G401 (cell line): ENCODE results near the gene MICB. TPM values are rescaled to one million over a fixed set of nuclear protein-coding genes. Genes with fewer than 3 reads are reported as not detected.
A peak's percentile ranks its signal among the peaks of the same experiment; 100 is the strongest.
"Not testable (repeated sequence)": the region's sequence is repeated elsewhere in the genome, so short reads cannot be mapped to it uniquely, and the experiment has no call there.

Experiments
- DNase-seq: peaks from one replicate; pipeline ENCODE4 v3.0.0-alpha.2; 2015; ENCODE audit warnings: low spot score
- in situ Hi-C: cut with HindIII; loops from 2 replicates; pipeline ENCODE4 v1.10.0; 2016; ENCODE audit warnings: low sequenced_read_pairs, mixed read lengths
- total RNA-seq: library from RNA; depleted of rRNA; stranded (reverse); fragments of >200 nt; shearing (Covaris generic); gene quantifications from 2 replicates; pipeline ENCODE4 v1.2.3, GENCODE V29; 2014; rRNA removed

Gene MICB
- total RNA-seq, 1 experiment from 2014 or later = 18.3 TPM

DNA sequence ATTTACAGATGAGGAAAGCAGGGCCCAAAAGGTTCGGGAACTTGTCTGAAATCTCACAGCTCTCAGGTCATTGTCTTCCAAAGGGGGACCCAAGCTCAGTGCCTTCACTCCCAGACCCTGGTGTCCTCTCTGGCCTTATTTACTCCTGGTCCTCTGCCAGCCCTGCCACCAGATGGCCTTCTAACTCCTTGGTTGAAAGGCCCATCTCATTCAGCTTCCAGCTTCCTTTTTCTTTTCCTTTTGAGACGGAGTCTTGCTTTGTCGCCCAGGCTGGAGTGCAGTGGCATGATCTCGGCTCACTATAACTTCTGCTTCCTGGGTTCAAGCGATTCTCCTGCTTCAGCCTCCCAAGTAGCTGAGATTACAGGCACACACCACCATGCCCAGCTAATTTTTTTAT, 53.4 kb downstream of the MICB start:
- in situ Hi-C loops = not testable (repeated sequence)

GRCh38 chr6:31556307-31556706, 58.4 kb downstream of the MICB start:
- DNase-seq = no peak
- in situ Hi-C loops = no loop called here

More for the DNA sequence above, 53.4 kb downstream of the MICB start:
- DNase-seq = peak; percentile 65

DNA sequence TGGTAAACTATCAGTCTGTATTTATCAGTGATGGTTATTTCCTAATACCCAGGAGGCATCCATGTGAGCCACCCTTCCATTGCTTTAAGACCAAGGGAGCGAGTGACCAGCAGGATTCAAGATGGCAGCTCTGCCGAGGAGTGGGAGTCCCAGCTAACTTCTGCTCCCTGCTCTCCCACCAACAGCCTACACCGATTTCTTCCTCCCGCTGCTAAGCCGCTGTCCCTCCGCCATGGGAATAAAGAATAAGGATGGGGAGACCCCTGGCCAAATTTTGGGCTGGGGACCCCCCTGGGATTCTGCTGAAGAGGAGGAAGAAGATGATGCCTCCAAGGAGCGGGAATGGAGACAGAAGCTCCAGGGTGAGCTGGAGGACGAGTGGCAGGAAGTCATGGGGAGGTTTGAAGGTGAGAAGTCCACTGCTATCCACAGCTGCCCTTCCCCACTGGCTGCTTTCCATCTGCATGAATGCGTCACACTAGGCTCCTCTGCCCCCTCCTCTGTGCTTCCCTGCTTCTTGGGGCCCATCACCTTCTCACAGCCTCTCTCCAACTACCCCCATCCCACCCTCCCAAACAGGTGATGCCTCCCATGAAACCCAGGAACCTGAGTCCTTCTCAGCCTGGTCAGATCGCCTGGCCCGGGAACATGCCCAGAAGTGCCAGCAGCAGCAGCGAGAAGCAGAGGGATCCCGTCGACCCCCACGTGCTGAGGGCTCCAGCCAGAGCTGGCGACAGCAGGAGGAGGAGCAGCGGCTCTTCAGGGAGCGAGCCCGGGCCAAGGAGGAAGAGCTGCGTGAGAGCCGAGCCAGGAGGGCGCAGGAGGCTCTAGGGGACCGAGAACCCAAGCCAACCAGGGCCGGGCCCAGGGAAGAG, 59.7 kb downstream of the MICB start:
- in situ Hi-C loops = no loop called here
- DNase-seq = no peak

GRCh38 chr6:31558318-31558625, 60.3 kb downstream of the MICB start:
- DNase-seq = no peak
- in situ Hi-C loops = no loop called here

DNA sequence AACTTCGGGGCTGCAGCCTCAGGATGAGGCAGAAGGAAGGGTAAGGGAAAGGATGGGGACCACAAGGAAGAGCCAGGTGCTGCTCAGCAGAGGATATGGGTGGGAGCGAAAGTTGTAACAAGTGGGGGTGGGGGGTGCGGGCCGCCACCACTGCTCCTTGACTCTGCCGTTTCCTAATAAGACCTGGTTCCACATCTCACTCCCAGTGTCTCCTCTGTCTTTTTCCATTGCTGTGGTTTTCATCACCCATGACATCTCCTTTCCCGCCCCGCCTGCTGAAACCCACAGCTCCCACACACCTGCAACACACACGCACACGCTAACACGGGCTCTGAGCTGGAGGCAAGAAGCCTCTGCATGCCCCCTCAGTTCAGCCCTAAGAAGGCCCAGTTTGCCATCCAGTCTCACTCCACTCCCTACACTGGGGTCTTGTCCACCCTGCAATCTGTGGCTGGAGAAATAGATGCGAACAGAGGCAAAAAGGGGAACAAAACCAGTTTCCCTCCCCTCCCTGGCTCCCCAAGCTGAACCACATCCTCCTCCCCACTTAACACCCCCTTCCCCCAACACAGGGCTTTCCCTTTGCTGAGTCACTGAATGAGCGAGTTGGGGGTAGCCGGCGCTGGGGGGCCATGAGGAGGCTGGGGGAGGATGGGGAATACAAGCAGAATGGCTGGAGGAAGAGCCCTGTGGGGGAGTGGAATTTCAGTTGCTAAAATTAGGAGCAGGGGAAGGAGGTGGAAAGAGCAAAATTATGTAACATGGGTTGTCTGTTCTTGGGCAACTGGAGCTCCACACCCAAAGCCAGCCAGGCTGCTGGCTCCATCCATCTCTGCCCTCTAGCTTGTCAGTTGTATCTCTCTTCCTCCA, 60.9 kb downstream of the MICB start:
- DNase-seq = no peak

GRCh38 chr6:31559606-31559957, 61.6 kb downstream of the MICB start:
- in situ Hi-C loops = no loop called here
- DNase-seq = no peak

More for the DNA sequence above, 60.9 kb downstream of the MICB start:
- in situ Hi-C loops = no loop called here

- DNase-seq = no peak
- in situ Hi-C loops = no loop called here
Observed at GRCh38 chr6:31559958-31560696, 62.2 kb downstream of the MICB start.

DNA sequence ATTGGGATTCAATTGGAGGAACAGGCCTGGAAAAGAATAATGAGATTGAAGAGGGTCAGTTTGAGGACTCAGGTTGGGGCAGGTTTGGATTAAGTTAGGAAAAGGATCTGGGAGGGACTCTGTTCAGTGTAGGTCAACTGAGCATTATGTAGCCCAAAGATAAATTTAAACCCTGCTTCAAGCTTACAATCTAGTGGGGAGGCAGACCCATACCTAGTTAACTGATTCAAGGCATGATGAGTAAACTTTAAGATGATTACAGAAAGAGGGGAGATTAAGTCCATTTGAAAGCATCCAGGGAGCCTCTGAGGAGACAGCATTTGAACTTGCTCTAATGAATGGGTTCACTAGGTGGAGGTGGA, 62.7 kb downstream of the MICB start:
- in situ Hi-C loops = no loop called here
- DNase-seq = no peak

Other genes starting within 250 kb of the MICB start
- gene HLA-C, start 226.1 kb upstream of the MICB start, total RNA-seq = 45.5 and 52.0 TPM in 2 replicates
- gene HLA-B, start 141.0 kb upstream of the MICB start, total RNA-seq = 9.0 and 25.4 TPM in 2 replicates
- gene MICA, start 94.5 kb upstream of the MICB start, total RNA-seq = 40.3 and 44.1 TPM in 2 replicates
- gene MCCD1, start 30.8 kb downstream of the MICB start, total RNA-seq = 2.1 TPM in 1 of 2 replicates, not detected in the other
- gene DDX39B, start 43.9 kb downstream of the MICB start, total RNA-seq = 771 and 792 TPM in 2 replicates
- 3.8 and 4.9 TPM in 2 replicates for gene ATP6V1G2, start 48.5 kb downstream of the MICB start, total RNA-seq
- gene NFKBIL1, start 49.5 kb downstream of the MICB start, total RNA-seq = 19.8 and 24.9 TPM in 2 replicates
- not detected in 2 replicates for gene LTA, start 74.1 kb downstream of the MICB start, total RNA-seq
- gene TNF, start 77.4 kb downstream of the MICB start, total RNA-seq = 0.14 TPM in 1 of 2 replicates, not detected in the other
- gene LTB, start 84.3 kb downstream of the MICB start, total RNA-seq = 0.51 TPM in 1 of 2 replicates, not detected in the other
- gene LST1, start 88.1 kb downstream of the MICB start, total RNA-seq = not detected in 2 replicates
- gene NCR3, start 94.9 kb downstream of the MICB start, total RNA-seq = not detected in 2 replicates
- 36.6 and 57.5 TPM in 2 replicates for gene AIF1, start 117.1 kb downstream of the MICB start, total RNA-seq
- gene PRRC2A, start 122.6 kb downstream of the MICB start, total RNA-seq = 62.1 and 62.4 TPM in 2 replicates
- 257 and 311 TPM in 2 replicates for gene BAG6, start 154.5 kb downstream of the MICB start, total RNA-seq
- 2.3 and 3.6 TPM in 2 replicates for gene APOM, start 157.7 kb downstream of the MICB start, total RNA-seq
- gene C6orf47, start 162.6 kb downstream of the MICB start, total RNA-seq = 12.4 and 16.2 TPM in 2 replicates
- 24.9 and 31.6 TPM in 2 replicates for gene GPANK1, start 166.9 kb downstream of the MICB start, total RNA-seq
- gene CSNK2B, start 167.9 kb downstream of the MICB start, total RNA-seq = 105 and 107 TPM in 2 replicates
- 2.0 TPM in 1 of 2 replicates, not detected in the other for gene LY6G5B, start 171.8 kb downstream of the MICB start, total RNA-seq
- gene LY6G5C, start 182.9 kb downstream of the MICB start, total RNA-seq = not detected in 2 replicates
- 43.9 and 47.3 TPM in 2 replicates for gene ABHD16A, start 205.2 kb downstream of the MICB start, total RNA-seq
- 1.1 TPM in 1 of 2 replicates, not detected in the other for gene LY6G6F, start 208.7 kb downstream of the MICB start, total RNA-seq
- not detected in 2 replicates for gene LY6G6D, start 217.2 kb downstream of the MICB start, total RNA-seq
- not detected in 2 replicates for gene LY6G6C, start 223.6 kb downstream of the MICB start, total RNA-seq
- not detected in 2 replicates for gene MPIG6B, start 225.2 kb downstream of the MICB start, total RNA-seq
- 141 and 183 TPM in 2 replicates for gene DDAH2, start 231.2 kb downstream of the MICB start, total RNA-seq
- 868 and 869 TPM in 2 replicates for gene CLIC1, start 238.4 kb downstream of the MICB start, total RNA-seq
- gene MSH5, start 241.9 kb downstream of the MICB start, total RNA-seq = 3.2 and 7.1 TPM in 2 replicates